ENCODE measurements around the gene TMEM181.
A peak's percentile ranks its signal among the peaks of the same experiment; 100 is the strongest.
"Not testable (repeated sequence)": the region's sequence is repeated elsewhere in the genome, so short reads cannot be mapped to it uniquely, and the experiment has no call there.

TMEM181 gene

GRCh38 chr6:158663625-158664165, 103.8 kb downstream of the TMEM181 start:
- DNase-seq (ENCODE audit: low spot score) = no peak

DNA sequence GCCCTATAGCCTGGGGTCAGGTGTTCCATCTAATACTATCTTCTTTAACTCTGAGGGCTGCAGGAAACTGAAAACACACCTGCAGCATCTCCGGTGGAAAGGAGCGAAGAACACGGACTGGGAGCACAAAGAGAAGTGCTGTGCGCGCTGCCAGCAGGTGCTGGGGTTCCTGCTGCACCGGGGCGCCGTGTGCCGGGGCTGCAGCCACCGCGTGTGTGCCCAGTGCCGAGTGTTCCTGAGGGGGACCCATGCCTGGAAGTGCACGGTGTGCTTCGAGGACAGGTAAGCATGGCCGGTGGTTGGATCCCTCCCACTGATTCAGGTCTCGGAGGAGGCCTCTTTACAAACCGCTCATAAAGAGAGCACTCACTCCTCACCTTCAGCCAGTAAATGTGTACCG, 105.4 kb downstream of the TMEM181 start:
- no peak for DNase-seq (ENCODE audit: low spot score)

DNA sequence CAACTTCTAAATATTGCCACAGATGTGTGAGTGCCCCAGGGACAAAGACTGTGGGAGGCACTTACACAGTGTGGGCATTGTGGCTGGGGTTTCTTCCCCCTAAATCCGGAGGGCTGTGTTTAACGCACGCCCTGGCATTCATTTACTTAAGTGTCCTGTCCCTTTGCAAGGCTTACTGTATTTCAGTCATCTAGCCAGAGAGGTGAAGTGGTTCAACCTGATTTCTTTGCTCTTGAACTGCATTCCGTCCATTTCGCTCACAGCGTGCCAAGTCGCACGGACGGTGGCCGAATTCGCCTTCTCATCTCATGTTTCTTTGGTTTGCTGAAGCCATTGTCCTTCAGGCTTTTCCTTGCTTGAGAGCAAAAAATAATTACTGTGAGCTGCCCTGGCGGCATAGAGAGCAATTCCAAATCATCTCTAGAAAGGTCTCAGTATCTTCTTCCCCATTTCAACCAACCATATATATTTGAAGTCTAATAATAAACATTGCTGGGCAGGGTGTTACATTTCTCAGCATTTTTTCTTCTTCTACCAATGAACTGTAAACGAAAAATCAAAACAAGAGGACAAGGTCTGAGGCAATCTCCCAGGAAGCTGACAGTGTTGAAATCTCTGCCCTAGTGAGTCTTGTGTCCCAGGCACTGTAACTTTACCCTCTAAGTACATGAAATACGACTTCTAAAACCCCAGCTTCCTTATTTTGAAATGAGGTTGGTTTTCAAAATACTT, 106.9 kb downstream of the TMEM181 start:
- peak; percentile 51 for DNase-seq (ENCODE audit: low spot score)

DNA sequence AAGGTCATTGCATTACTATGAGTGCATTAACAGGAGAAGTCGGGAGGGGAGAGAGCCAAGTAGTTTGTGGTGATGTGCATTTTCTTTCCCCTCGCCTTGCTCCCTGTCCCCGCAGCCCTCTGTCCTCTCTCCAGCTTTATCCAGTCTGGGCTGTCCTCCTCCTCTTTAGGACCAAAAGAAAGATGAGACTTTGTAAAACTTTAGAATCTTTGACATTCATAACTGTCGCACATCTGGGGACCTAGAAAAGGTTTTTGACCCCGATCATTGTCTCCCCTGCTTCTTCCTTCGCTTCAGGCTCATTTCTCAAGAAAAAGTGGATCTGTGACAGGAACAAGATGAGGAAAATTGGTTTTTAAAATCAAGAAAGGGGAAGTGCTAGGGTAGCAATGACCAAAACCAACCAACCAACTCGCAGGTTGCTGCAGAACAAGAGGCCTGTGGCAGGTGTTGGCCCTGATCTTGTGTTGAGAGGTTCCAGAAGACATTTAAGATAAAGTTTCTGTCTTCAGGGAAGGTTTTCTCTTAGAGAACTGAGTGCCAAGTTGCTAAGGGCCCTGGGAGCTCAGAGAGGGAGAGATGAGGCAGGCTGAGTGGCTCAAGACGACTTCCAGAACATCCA, 107.6 kb downstream of the TMEM181 start:
- DNase-seq (ENCODE audit: low spot score) = no peak

- no peak for DNase-seq (ENCODE audit: low spot score)
Observed at GRCh38 chr6:158668707-158669103, 108.8 kb downstream of the TMEM181 start.

DNA sequence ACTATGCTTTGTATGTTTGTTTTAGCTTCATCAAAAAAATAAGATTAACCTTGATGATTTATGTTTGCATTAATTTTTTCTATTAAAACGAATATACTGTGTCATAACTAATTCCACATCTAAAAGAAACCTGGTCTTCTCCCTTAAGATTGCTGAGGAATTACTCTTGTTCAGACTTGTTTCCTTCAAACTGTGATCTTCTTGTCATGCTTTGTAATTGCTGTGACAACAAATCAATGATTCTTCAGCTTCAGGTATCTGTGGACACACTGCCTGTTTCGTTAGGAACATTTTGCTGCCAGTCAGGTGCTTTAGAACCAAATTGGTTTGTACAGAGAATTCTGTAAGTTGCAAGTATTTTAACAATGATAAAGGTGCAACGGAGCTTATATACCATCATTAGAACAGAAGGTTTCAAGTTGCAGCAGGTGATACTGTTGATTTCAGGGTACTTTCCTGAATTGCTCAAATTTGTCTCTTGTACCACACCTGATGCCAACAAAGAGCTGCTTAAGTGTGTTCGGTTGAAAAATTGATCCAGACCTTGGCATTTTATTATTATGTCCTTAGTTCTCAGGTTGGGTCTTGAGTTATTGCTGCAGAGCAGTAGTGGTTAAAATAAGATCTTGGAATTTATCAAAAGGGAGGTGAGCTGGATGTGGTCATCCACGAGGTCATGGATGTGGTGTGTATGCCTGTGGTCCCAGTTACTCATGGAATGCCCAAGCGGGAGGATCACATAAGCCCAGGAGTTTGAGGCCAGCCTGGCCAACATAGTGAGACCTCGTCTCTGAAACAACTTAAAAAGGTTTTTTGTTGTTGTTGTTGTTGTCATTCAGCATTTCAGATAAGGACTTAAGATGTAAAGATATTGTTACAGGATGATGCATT, 109.5 kb downstream of the TMEM181 start:
- DNase-seq (ENCODE audit: low spot score) = no peak

DNA sequence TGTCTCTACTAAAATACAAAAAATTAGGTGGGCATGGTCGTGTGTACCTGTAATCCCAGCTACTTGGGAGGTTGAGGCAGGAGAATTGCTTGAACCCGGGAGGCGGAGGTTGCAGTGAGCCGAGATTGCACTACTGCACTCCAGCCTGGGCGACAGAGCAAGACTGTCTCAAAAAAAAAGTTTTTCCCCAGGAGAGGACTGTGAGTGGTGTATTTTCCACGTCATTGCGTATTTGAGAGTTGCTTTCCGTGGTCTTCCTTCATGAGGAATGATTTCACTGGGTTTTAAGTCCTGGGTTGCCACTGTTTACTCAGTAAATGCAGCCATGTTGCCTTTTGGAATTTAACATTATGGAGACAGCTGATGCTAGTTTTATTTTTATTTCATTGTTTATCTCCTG, 112.2 kb downstream of the TMEM181 start:
- DNase-seq (ENCODE audit: low spot score) = not testable (repeated sequence)

GRCh38 chr6:158672726-158673125, 112.8 kb downstream of the TMEM181 start:
- no peak for DNase-seq (ENCODE audit: low spot score)

GRCh38 chr6:158674342-158675131, 114.6 kb downstream of the TMEM181 start:
- DNase-seq (ENCODE audit: low spot score) = no peak

DNA sequence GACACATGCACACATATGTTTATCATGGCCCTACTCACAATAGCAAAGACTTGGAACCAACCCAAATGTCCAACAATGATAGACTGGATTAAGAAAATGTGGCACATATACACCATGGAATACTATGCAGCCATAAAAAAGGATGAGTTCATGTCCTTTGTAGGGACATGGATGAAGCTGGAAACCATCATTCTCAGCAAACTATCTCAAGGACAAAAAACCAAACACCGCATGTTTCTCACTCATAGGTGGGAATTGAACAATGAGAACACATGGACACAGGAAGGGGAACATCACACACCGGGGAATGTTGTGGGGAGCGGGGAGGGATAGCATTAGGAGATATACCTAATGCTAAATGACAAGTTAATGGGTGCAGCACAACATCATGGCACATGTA, 117.2 kb downstream of the TMEM181 start:
- not testable (repeated sequence) for DNase-seq (ENCODE audit: low spot score)

DNA sequence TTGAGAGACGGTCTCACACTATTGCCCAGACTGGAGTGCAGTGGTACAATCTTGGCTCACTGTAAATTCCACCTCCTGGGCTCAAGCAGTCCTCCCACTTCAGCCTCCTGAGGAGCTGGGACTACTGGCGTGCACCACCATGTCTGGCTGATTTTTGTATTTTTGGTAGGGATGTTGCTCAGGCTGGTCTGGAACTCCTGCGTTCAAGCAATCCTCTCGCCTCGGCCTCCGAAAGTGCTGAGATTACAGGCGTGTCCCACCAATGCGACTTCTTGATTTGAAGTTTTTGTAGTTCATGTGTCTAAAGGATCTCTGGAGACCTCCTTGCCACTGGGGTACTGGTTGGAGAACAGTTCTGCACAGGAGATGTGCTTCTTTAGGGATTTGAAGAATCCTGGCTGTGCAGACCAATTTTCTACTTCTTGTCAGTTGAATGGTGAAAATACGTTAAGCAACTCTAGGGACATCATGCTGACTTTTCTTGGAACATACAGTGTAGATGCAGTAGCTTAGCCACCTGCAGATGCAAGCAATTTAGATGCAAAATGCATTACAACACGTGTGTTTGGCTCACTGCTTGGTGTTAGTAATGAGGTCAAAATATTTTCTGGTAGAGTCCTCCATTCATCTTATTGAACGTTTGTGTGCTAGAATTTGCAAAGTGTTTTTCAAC, 118.2 kb downstream of the TMEM181 start:
- DNase-seq (ENCODE audit: low spot score) = no peak

GRCh38 chr6:158680015-158680414, 120.1 kb downstream of the TMEM181 start:
- DNase-seq (ENCODE audit: low spot score) = no peak

- DNase-seq (ENCODE audit: low spot score) = no peak
Observed at GRCh38 chr6:158680481-158680880, 120.6 kb downstream of the TMEM181 start.

DNA sequence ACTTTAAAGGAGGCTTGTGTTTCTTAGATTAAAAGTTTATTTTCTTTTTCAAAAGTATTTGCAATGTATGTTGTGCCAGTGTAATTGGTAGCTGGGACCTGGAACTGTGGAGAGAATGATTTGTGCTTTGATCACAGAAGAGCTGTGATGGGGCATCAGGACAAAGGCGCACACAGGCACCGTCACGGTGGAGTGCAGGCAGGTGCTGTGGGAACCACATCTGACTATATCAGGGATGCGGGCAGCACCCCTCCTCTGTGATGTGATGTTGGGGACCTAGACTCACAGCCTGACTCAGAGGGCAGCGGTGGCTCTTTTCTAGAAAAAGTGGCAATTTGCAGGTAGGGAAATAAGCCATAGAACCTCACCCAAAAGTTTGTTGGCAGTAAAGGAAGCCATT, 124.4 kb downstream of the TMEM181 start:
- DNase-seq (ENCODE audit: low spot score) = no peak

DNA sequence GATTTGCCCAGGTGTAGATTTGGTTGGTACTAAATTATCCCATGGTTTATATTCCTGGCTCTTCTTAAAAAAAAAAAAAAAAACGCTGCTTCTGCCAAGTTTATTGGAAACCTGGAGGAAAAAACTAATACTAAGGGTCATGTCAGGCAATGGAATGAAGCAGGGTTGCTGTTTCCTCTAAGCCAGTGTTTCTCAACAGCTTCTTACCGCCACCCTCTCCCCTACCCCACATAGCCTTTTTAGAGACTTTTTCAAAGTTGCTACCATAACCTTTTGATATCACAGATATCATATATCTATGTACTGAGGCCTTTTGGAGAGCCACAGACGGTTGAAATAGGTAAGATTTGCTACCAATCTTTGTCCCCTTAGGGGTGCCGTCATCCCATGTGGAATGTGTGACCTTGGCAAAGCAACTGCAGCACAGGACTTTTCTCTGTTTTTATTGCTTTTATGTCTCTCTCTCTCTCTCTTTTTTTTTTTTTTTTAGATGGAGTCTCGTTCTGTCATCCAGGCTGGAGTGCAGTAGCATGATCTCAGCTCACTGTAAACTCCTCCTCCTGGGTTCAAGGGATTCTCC, 124.9 kb downstream of the TMEM181 start:
- DNase-seq (ENCODE audit: low spot score) = no peak

All from globus pallidus (tissue), 1 donor.